Neural progenitor cell (in vitro differentiated cells): ENCODE measurements around the gene TP73.

Source experiments
- CTCF ChIP-seq: fragments of 200-600 bp; sonication (generic); IDR thresholded peaks from 2 replicates; pipeline ENCODE4 v1.5.1; 2017; ENCODE audit warnings: antibody characterized with exemption, mild to moderate bottlenecking
- EZH2 ChIP-seq: fragments of 200-600 bp; sonication (generic); IDR thresholded peaks from 2 replicates; pipeline ENCODE4 v1.6.1; 2017; ENCODE audit warnings: antibody characterized with exemption, mild to moderate bottlenecking, moderate library complexity

DNA sequence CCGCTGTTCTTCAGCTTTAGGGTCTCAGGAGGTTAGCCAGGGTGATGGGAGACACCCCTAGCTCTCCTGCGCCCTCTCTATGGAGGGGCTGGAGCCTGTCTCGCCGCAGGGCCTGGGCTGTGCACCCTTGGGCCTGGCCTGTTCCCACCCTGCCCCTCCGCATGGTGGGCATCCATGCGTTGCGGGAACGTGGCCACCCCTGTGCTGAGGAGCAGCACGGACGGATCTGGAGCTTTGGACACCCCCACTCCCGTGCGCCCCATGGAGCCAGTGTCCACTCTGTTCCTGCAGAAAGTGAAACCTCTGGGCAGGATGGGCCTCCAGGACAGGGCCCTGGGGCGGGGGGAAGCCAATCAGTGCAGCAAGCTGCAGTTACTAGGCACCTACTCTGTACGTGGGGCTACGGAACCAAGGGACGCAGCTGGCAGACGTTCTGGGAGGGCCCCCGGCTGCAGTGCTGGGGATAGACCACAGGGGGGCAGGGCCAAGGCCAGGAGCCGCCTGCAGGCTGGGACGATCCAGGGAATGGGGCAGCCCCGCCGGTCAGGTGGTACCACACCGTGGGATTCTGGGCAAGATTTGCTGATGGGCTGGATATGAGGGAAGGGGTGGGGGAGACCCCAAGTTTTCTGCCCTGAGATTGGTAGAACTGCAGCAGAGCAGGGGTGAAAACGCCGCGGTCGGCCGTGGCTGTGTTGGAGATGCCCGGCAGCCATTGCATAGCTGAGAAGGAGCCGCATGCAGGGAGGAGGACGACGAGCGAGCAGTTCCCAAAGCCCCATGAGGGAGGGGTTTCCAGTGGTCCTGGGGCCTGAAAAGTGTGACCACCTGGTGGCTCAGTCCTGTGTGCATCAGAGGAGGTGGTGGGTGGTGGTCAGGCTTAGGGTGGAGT lies 43.3 kb downstream of the TP73 start:
- peak; percentile 76 for TF ChIP-seq CTCF
- TF ChIP-seq EZH2: no peak
